Esophagus squamous epithelium (tissue), 5 donors: ENCODE results near the gene GP9. TPM values are rescaled to one million over a fixed set of nuclear protein-coding genes. Genes with fewer than 3 reads are reported as not detected.

Experiments
- DNase-seq: peaks from one replicate; lab custom pipeline; 2025; lab: John Stamatoyannopoulos, UW
- H3K27ac ChIP-seq, 4 donors: fragments of 200-600 bp; sonication (generic); one replicate each; pipeline ENCODE4 v1.5.1; 2016 to 2019; ENCODE audit warnings: mild to moderate bottlenecking in 1 of 4
- H3K27me3 ChIP-seq, 4 donors: fragments of 200-600 bp; sonication (generic); 1 replicate in 3 of 4; 2 replicates in 1 of 4; pipeline versions ENCODE4 v1.5.1 to v1.6.0; 2017 to 2021; ENCODE audit warnings: antibody characterized with exemption in 1 of 4
- H3K36me3 ChIP-seq, 3 donors: fragments of 200-600 bp; sonication (generic); one replicate each; pipeline ENCODE4 v1.5.1; 2016 to 2019
- H3K4me1 ChIP-seq, 3 donors: fragments of 200-600 bp; sonication (generic); one replicate each; pipeline ENCODE4 v1.5.1; 2017 to 2019
- H3K4me3 ChIP-seq, 4 donors: fragments of 200-600 bp; sonication (generic); 1 replicate in 3 of 4; 2 replicates in 1 of 4; pipeline ENCODE4 v1.5.1; 2016 to 2019; ENCODE audit warnings: mild to moderate bottlenecking in 2 of 4, moderate library complexity in 1 of 4
- H3K9me3 ChIP-seq, 3 donors: fragments of 200-600 bp; sonication (generic); one replicate each; pipeline ENCODE4 v1.5.1; 2016 to 2019
- POLR2A ChIP-seq, 4 donors: fragments of 450-650 bp; IDR thresholded peaks; one replicate each; pipeline ENCODE4 v1.6.1; 2017; ENCODE audit warnings: antibody characterized with exemption in 4 of 4, mild to moderate bottlenecking in 4 of 4, moderate library complexity in 3 of 4
- WGBS, 2 donors: methylation state at CpG; one replicate each; pipeline ENCODE4 v1.1.5; 2018; 5-methylcytosine and 5-hydroxymethylcytosine counted together
- intact Hi-C: fragments of 100-400 bp; cut with DNase I; formaldehyde crosslinking; loops from one replicate; pipeline ENCODE4 v1.15.0; 2022
- total RNA-seq, 4 donors: library from RNA; depleted of rRNA; stranded (reverse); fragments of >200 nt; gene quantifications; one replicate each; pipeline ENCODE4 v1.1.0, GENCODE V29; 2016
- TF ChIP-seq, protein P1 (sequence below), 6 experiments: fragments of 450-650 bp in 4 of 6; fragments of 200-600 bp in 2 of 6; sonication (generic) in 2 of 6; IDR thresholded peaks; one replicate each; pipeline ENCODE4 v1.5.1; 2016 to 2019; ENCODE audit warnings: antibody characterized with exemption in 6 of 6, mild to moderate bottlenecking in 4 of 6, moderate library complexity in 4 of 6
- donor health status: DM: yes; HTN: yes; CAD: no.

Gene GP9
- total RNA-seq, 4 donors from 2014 or later = not detected

DNA sequence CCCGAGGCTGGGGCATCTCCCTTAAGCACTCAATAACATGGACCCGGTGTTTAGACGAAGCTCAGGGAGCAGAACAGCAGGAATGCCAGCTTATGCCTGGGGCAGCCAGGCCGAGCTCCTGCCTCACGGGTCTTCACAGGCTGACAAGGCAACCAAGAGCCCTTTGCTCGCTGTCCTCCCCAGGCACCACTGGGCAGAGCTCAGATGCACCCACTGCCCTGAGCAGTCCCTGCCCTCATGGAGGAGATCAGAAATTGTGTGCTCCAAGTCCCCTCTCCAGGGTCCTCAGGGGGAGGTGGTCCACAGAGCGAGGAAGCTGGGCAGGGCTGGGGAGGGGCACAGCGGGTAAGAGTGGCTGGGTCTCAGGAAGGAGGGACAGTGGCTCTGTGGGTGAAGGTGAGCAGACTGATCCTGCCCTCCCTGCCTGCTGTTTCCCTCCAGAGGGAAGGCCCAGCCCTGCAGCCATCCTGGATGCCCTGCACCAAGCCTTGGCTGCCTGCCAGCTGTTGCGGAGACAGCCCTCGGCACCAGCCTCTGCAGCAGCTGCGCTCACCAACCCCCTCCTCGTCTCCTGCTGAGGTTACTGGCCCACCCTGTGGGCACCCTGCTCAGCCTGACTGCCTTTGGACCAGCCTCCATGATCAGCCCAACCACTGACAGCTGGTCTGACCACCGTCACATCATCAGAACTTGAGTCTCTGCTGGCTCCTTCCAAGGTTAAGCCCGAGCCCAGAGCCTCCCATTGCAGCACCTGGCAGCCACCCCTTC is 21.1 kb upstream of the GP9 start:
- WGBS, 2 donors = 61 to 79% methylated on average over 6 to 12 of the region's 14 CpGs
- Histone ChIP-seq H3K4me1 (no peaks in the 10 kb centered on the region), H3K36me3 (no peaks in the 10 kb centered on the region), H3K27me3 (peaks cover 0 to 27% (median 0%) of the 10 kb centered on the region in 4 donors), H3K27ac (no peak overlapping the region), H3K4me3 (no peak overlapping the region), H3K9me3 (no peaks in the 10 kb centered on the region)
- intact Hi-C loops = no loop called here
- DNase-seq = no peak
- TF ChIP-seq POLR2A (IDR thresholded peaks at IDR 0.05) = no peak
- TF ChIP-seq, protein P1, sequence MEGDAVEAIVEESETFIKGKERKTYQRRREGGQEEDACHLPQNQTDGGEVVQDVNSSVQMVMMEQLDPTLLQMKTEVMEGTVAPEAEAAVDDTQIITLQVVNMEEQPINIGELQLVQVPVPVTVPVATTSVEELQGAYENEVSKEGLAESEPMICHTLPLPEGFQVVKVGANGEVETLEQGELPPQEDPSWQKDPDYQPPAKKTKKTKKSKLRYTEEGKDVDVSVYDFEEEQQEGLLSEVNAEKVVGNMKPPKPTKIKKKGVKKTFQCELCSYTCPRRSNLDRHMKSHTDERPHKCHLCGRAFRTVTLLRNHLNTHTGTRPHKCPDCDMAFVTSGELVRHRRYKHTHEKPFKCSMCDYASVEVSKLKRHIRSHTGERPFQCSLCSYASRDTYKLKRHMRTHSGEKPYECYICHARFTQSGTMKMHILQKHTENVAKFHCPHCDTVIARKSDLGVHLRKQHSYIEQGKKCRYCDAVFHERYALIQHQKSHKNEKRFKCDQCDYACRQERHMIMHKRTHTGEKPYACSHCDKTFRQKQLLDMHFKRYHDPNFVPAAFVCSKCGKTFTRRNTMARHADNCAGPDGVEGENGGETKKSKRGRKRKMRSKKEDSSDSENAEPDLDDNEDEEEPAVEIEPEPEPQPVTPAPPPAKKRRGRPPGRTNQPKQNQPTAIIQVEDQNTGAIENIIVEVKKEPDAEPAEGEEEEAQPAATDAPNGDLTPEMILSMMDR (IDR thresholded peaks at IDR 0.05) = no peak

DNA sequence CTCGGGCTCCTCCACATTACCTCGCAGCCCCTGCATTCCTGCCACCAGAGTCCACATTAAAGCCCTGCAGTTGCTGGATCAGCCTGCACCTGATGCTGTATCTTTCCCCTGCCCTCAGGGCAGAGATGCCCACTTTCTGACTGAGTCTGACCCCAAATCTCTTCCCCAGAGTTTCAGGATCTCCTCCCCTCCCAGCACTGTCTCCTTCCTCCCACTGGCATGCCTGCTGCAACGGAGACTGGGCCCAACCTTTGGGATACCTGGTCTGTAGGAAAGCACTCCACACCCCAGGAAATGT is 20.6 kb upstream of the GP9 start:
- TF ChIP-seq, protein P1 (IDR thresholded peaks at IDR 0.05) = no peak
- TF ChIP-seq POLR2A (IDR thresholded peaks at IDR 0.05) = no peak
- Histone ChIP-seq H3K27me3 (peaks cover 0 to 28% (median 0%) of the 10 kb centered on the region in 4 donors), H3K27ac (no peak overlapping the region), H3K4me3 (no peak overlapping the region), H3K36me3 (no peaks in the 10 kb centered on the region), H3K9me3 (no peaks in the 10 kb centered on the region), H3K4me1 (no peaks in the 10 kb centered on the region)
- 60 to 74% methylated on average over 3 of the region's 3 CpGs for WGBS, 2 donors
- DNase-seq = no peak
- intact Hi-C loops = no loop called here

DNA sequence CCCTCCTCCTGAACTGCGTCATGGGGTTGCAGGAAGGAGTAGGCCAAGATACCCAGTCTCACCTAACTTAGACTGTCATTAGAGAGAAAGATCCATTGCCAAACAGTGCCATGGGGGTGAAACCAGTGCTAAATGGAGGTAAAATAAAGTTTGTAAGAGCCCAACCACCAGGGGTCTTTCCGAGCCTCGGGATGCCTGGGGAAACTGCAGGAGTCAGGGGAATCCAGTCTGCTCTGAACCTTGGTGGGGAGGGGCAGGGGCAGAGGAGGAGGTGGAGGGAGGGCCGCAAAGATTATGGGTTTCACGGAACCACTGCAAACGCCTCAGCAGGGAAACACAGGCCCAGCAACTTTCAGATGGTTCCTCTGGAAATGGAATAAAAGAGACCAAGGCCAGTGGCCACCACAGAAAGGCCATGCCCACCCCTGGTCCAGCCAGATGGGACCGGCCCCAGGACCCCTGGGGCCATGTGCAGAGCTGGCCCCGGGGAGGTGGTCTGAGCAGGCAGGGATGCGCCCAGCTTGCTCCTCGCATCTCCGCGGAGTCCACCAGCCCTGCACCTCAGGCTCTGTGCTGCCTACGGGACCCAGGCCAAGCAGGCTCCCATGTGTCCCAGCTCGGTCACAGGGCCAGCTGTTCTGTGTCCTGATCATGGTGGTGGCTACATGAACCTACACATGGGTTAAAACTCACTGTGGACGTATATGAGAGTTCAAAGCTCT is 19.8 kb upstream of the GP9 start:
- TF ChIP-seq, protein P1 (IDR thresholded peaks at IDR 0.05) = no peak
- no peak for TF ChIP-seq POLR2A (IDR thresholded peaks at IDR 0.05)
- H3K9me3 ChIP-seq = no peaks in the 10 kb centered on the region
- H3K27me3 ChIP-seq = peaks cover 0 to 32% (median 0%) of the 10 kb centered on the region in 4 donors
- no peak overlapping the region for H3K27ac ChIP-seq
- 87 to 94% methylated on average over 9 to 10 of the region's 15 CpGs for whole genome bisulfite sequencing, 2 donors
- peaks cover under 1 to 7% (median 3%) of the 10 kb centered on the region in 3 donors for H3K4me1 ChIP-seq
- H3K36me3 ChIP-seq = no peaks in the 10 kb centered on the region
- intact Hi-C loops = no loop called here
- DNase-seq = no peak
- no peak overlapping the region for H3K4me3 ChIP-seq

DNA sequence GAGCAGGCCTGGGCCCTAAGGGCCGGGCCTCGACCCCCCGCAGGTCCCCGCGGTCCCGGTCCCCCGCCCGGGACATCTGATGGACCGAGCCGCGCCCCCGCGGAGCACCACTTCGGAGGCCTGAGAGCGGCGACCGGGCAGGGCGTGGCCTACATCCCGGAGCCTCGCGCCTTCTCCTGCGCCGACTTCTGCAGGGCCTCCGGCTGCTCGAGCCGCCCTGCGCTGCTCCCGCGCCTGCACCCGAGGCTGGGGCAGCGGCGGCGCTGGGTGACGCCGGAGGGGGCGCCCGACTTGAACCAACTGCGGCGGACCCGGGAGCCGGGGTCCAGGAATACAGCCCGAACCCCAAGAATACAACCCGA is 14.9 kb upstream of the GP9 start:
- H3K36me3 ChIP-seq = no peaks in the 10 kb centered on the region
- H3K27me3 ChIP-seq = peaks cover 0 to 39% (median 0%) of the 10 kb centered on the region in 4 donors
- no peak overlapping the region for H3K27ac ChIP-seq
- no peak for DNase-seq
- peaks cover 3 to 22% (median 10%) of the 10 kb centered on the region in 3 donors for H3K4me1 ChIP-seq
- intact Hi-C loops = no loop called here
- 5% methylated on average over 8 of the region's 43 CpGs; no CpG with 5 or more reads in 1 of the 2 donors for WGBS, 2 donors
- no peaks in the 10 kb centered on the region for H3K9me3 ChIP-seq
- peak overlapping the region in 2 of 4 donors; percentile 29 to 56 for H3K4me3 ChIP-seq
- no peak for TF ChIP-seq POLR2A (IDR thresholded peaks at IDR 0.05)
- TF ChIP-seq, protein P1 (IDR thresholded peaks at IDR 0.05) = no peak
